MM.1S (cell line): ENCODE results near the gene AKR1E2.

Source experiments
- CTCF ChIP-seq: fragments of 300-600 bp; sonication (generic); IDR thresholded peaks from 2 replicates; pipeline ENCODE4 v1.5.1; 2016; ENCODE audit warnings: antibody characterized with exemption, low read length, mixed read lengths
- EZH2 ChIP-seq: fragments of 300-600 bp; sonication (generic); optimal IDR thresholded peaks from 2 replicates; pipeline ENCODE3; 2017; ENCODE audit warnings: low read depth, mild to moderate bottlenecking, antibody characterized with exemption, low read length, mixed read lengths

GRCh38 chr10:4792381-4792780 is 33.6 kb upstream of the AKR1E2 start:
- TF ChIP-seq CTCF (no peak), EZH2 (no peak)
